ENCODE results near the gene S100PBP.

- TF ChIP-seq CTCF (IDR thresholded peaks at IDR 0.05) (no peak), POLR2A (IDR thresholded peaks at IDR 0.05) (no peak)
These were observed 45.7 kb upstream of the S100PBP start for GRCh38 chr1:32771561-32772280.
